HepG2 (cell line): ENCODE data around the gene GIPC1. TPM values are rescaled to one million over a fixed set of nuclear protein-coding genes. Genes with fewer than 3 reads are reported as not detected.

Experiments used
- ATAC-seq: fragments of 200-7000 bp; cut with Tn5 transposase; 3 replicates; pipeline ENCODE4 v1.9.1; 2020; ENCODE audit warnings: mild to moderate bottlenecking, moderate library complexity
- BruUV-seq: library from RNA; stranded (reverse); fragments of 400-500 nt; replicated peaks from 2 replicates; lab custom pipeline; 2021; lab: Mats Ljungman, UMichigan
- CTCF ChIA-PET: fragments of 300-600 bp; formaldehyde crosslinking; extraction: SDS; loops from one replicate; lab custom pipeline; 2021; ENCODE audit warnings: low total read pairs, inconsistent platforms, low intra/inter-chr PET ratio; lab: Yijun Ruan, JAX
- POLR2A ChIA-PET: fragments of 350-600 bp; sonication (Branson Sonifier 250); formaldehyde crosslinking; loops from one replicate; lab custom pipeline; 2020; ENCODE audit warnings: antibody characterized with exemption, inconsistent platforms; lab: Yijun Ruan, JAX
- DNase-seq: peaks from one replicate; pipeline ENCODE4 v3.0.0-alpha.2; 2015; ENCODE audit warnings: low spot score
- FAIRE-seq: peaks from 3 replicates; lab custom pipeline; 2011; peaks lifted over from hg19 to GRCh38; lab: Jason Lieb, UNC
- H2AFZ ChIP-seq: one replicate; pipeline ENCODE4 v1.6.1; 2011; ENCODE audit warnings: low read length, inconsistent platforms
- H3K27ac ChIP-seq: fragments of 300-600 bp; 3 replicates; pipeline ENCODE4 v1.8.0; 2011; ENCODE audit warnings: mixed run types, mild to moderate bottlenecking, mixed read lengths, low read length, inconsistent platforms; ENCODE audit not compliant: insufficient read depth; ENCODE audit errors: extremely low read length
- H3K27me3 ChIP-seq, 2 experiments: fragments of 200-600 bp in 1 of 2; 2 replicates in 1 of 2; 3 replicates in 1 of 2; pipeline versions ENCODE4 v1.6.0 to v1.8.0; 2011; ENCODE audit warnings: low read length in 2 of 2, mild to moderate bottlenecking in 2 of 2, moderate library complexity in 2 of 2, inconsistent platforms in 1 of 2; ENCODE audit not compliant: insufficient read depth in 2 of 2, control insufficient read depth in 1 of 2
- H3K36me3 ChIP-seq, 2 experiments: fragments of 200-600 bp in 1 of 2; replicated peaks in 1 of 2; 2 replicates in 1 of 2; 3 replicates in 1 of 2; pipeline versions ENCODE4 v1.5.1 to v1.8.0; 2011; ENCODE audit warnings: low read length in 2 of 2, inconsistent platforms in 1 of 2; ENCODE audit not compliant: insufficient read depth in 2 of 2, control insufficient read depth in 1 of 2
- H3K4me1 ChIP-seq: 2 replicates; pipeline ENCODE4 v1.5.1; 2012; ENCODE audit warnings: low read length, inconsistent platforms; ENCODE audit not compliant: insufficient read depth
- H3K4me2 ChIP-seq: 2 replicates; pipeline ENCODE4 v1.6.0; 2011; ENCODE audit warnings: low read depth, low read length, inconsistent platforms
- H3K4me3 ChIP-seq, 3 experiments: fragments of 200-600 bp in 1 of 3; sonication (generic), shearing (Covaris generic) in 1 of 3; replicated peaks in 1 of 3; 2 replicates each; pipeline ENCODE4 v1.5.1; 2011 to 2016; ENCODE audit warnings: low read length in 3 of 3, inconsistent platforms in 2 of 3, low read depth in 2 of 3, mild to moderate bottlenecking in 2 of 3, control low read depth in 1 of 3, mixed read lengths in 1 of 3; ENCODE audit not compliant: insufficient read depth in 1 of 3
- H3K79me2 ChIP-seq: one replicate; pipeline ENCODE4 v1.6.1; 2011; ENCODE audit warnings: low read length, inconsistent platforms; ENCODE audit not compliant: insufficient read depth
- H3K9ac ChIP-seq: 2 replicates; pipeline ENCODE4 v1.6.0; 2011; ENCODE audit warnings: mild to moderate bottlenecking, low read depth, low read length, inconsistent platforms; ENCODE audit not compliant: insufficient read depth
- H3K9me3 ChIP-seq: 2 replicates; pipeline ENCODE4 v1.5.1; 2012; ENCODE audit warnings: mild to moderate bottlenecking, low read length
- H4K20me1 ChIP-seq: 2 replicates; pipeline ENCODE4 v1.6.0; 2011; ENCODE audit warnings: inconsistent platforms, mild to moderate bottlenecking, low read length, moderate library complexity; ENCODE audit not compliant: insufficient read depth
- BHLHE40 ChIP-seq: IDR thresholded peaks from 2 replicates; pipeline ENCODE4 v1.6.1; 2011; ENCODE audit warnings: low read length, improper control_type of control experiment
- DR1 ChIP-seq: sonication (generic); formaldehyde crosslinking; IDR thresholded peaks from 2 replicates; pipeline ENCODE4 v1.8.0; 2021; ENCODE audit warnings: mild to moderate bottlenecking, missing genetic modification reagents, inconsistent platforms
- ELF3 ChIP-seq: IDR thresholded peaks from 2 replicates; pipeline ENCODE4 v1.6.1; 2016; ENCODE audit warnings: missing genetic modification reagents, missing compliant biosample characterization
- ETV5 ChIP-seq: IDR thresholded peaks from 2 replicates; pipeline ENCODE4 v1.6.1; 2018; ENCODE audit warnings: missing biosample characterization, missing genetic modification reagents, inconsistent platforms, borderline replicate concordance
- HDAC1 ChIP-seq: sonication (generic); formaldehyde crosslinking; IDR thresholded peaks from 2 replicates; pipeline ENCODE4 v1.5.1; 2020; ENCODE audit warnings: mild to moderate bottlenecking, missing genetic modification reagents
- HES4 ChIP-seq: sonication (generic); formaldehyde crosslinking; IDR thresholded peaks from 2 replicates; pipeline ENCODE4 v1.9.0; 2021; ENCODE audit warnings: mild to moderate bottlenecking, missing genetic modification reagents, borderline replicate concordance
- HNRNPLL ChIP-seq: fragments of 200-400 bp; formaldehyde crosslinking; IDR thresholded peaks from 2 replicates; pipeline ENCODE4 v1.6.1; 2017; ENCODE audit warnings: mild to moderate bottlenecking, low read depth, low read length; ENCODE audit not compliant: poor library complexity, severe bottlenecking
- NCOA1 ChIP-seq: sonication (generic); formaldehyde crosslinking; IDR thresholded peaks from 2 replicates; pipeline ENCODE4 v1.9.0; 2021; ENCODE audit warnings: missing genetic modification reagents
- SMC3 ChIP-seq: IDR thresholded peaks from 2 replicates; pipeline ENCODE4 v1.6.1; 2011; ENCODE audit warnings: low read length, improper control_type of control experiment
- YEATS4 ChIP-seq: sonication (generic); formaldehyde crosslinking; IDR thresholded peaks from 2 replicates; pipeline ENCODE4 v1.4.0; 2020; ENCODE audit warnings: missing genetic modification reagents, borderline replicate concordance
- ZFP41 ChIP-seq: sonication (generic); formaldehyde crosslinking; IDR thresholded peaks from 2 replicates; pipeline ENCODE4 v1.4.0; 2020; ENCODE audit warnings: mild to moderate bottlenecking, missing genetic modification reagents, borderline replicate concordance
- ZFY ChIP-seq: sonication (generic); formaldehyde crosslinking; IDR thresholded peaks from 2 replicates; pipeline ENCODE4 v1.4.0; 2020; ENCODE audit warnings: missing genetic modification reagents
- ZNF230 ChIP-seq: sonication (generic); formaldehyde crosslinking; IDR thresholded peaks from 2 replicates; pipeline ENCODE4 v1.4.0; 2020; ENCODE audit warnings: mild to moderate bottlenecking, missing genetic modification reagents
- ZNF317 ChIP-seq: sonication (generic); formaldehyde crosslinking; IDR thresholded peaks from 2 replicates; pipeline ENCODE4 v1.5.0; 2020; ENCODE audit warnings: mild to moderate bottlenecking, missing genetic modification reagents
- ZNF605 ChIP-seq: sonication (generic); formaldehyde crosslinking; IDR thresholded peaks from 2 replicates; pipeline ENCODE4 v1.8.0; 2022; ENCODE audit warnings: mild to moderate bottlenecking, missing genetic modification reagents
- ZNF652 ChIP-seq: IDR thresholded peaks from 2 replicates; pipeline ENCODE4 v1.6.1; 2016; ENCODE audit warnings: low read depth, borderline replicate concordance
- ZNF839 ChIP-seq: sonication (generic); formaldehyde crosslinking; IDR thresholded peaks from 2 replicates; pipeline ENCODE4 v1.4.0; 2020; ENCODE audit warnings: missing genetic modification reagents, mild to moderate bottlenecking, borderline replicate concordance
- WGBS: methylation state at CpG from one replicate; pipeline ENCODE4 v1.1.6; 2017; ENCODE audit warnings: low lambda C conversion rate; 5-methylcytosine and 5-hydroxymethylcytosine counted together
- in situ Hi-C: cut with HindIII; loops from 2 replicates; pipeline ENCODE4 v1.10.0; 2017; ENCODE audit warnings: low pct_unique_long_range_greater_than_20kb; ENCODE audit not compliant: extremely low pct_ligation_motif_present
- intact Hi-C: fragments of 100-400 bp; cut with micrococcal nuclease; formaldehyde crosslinking; loops from one replicate; pipeline ENCODE4 v1.10.0; 2022; ENCODE audit not compliant: unreplicated experiment
- polyA plus RNA-seq, 8 experiments: library from polyadenylated mRNA; depleted of rRNA in 3 of 8; stranded (reverse) in 7 of 8; unstranded in 1 of 8; fragments of >200 nt; fragmentation: Illumina TruSeq in 4 of 8; extraction: Trizol in 4 of 8; gene quantifications; 2 replicates each; pipeline versions ENCODE4 v1.2.1 to v1.2.3, GENCODE V29; 2011 to 2016; ENCODE audit warnings: low read depth in 4 of 8, missing spikeins in 1 of 8, mixed read lengths in 1 of 8; ENCODE audit not compliant: insufficient read depth in 1 of 8
- total RNA-seq, 5 experiments: library from RNA; depleted of rRNA; stranded (reverse); fragments of >200 nt; fragmentation: Illumina TruSeq; extraction: Trizol; gene quantifications; 2 replicates each; pipeline ENCODE4 v1.2.3, GENCODE V29; 2016; ENCODE audit warnings: low read depth in 1 of 5
- TF ChIP-seq, protein P1 (sequence below): sonication (generic); formaldehyde crosslinking; IDR thresholded peaks from 2 replicates; pipeline ENCODE4 v1.8.0; 2022; ENCODE audit warnings: missing genetic modification reagents, mild to moderate bottlenecking, inconsistent platforms, borderline replicate concordance
- TF ChIP-seq, protein P2 (sequence below): sonication (generic); formaldehyde crosslinking; IDR thresholded peaks from 2 replicates; pipeline ENCODE4 v1.5.1; 2020; ENCODE audit warnings: mild to moderate bottlenecking, missing genetic modification reagents, moderate library complexity

The GIPC1 gene
- total and polyA plus RNA-seq, 2 of the 13 experiments (the other 11 are each of a cell fraction or from before 2014, with no cell fraction given), result 27.1 to 48.1 TPM

DNA sequence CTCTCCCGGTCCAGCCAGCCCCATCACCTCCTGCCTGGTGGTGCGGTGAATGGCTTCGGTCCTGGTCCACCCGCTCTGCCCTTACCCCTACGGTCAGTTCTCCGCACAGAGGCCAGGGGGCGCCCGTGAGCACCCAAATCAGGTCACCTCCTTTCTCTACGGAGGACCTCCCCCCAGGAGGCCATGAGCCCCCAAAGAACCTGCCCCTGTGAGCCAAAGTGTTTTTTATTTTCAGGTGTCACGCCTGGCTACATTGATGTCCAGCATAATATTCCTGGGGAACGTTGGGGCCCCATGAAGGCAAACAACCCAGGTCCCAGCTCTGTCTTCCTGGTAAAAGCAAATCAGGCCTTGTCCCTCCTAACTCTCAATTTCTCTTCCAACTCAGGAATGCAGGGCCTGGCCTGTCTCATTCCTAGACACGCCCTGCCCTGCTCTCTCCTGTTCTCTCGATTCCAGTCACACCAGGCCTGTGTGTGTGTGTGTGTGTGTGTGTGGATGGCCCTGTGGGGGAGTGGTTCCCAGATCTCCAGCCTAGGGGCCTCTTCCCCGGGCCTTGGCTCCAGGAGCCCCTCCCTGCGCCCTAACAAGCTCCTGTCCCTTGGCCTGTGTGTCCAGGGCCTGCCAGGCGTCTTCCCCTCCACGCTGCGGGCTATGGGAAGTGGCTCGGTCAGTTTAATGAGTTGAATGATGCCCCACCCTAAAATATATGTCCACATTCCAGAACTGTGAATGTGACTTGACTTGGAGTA lies 9.7 kb upstream of the GIPC1 start:
- no peaks in the 10 kb centered on the region for H3K79me2 ChIP-seq
- no peak for FAIRE-seq
- ChIA-PET CTCF (interaction anchor here (0.7 to 1.3 kb wide), 3 partner anchors 46 to 67 kb away, joined by 3 to 6 read pairs (median 5); no protein-coding TSS in a partner anchor), POLR2A (interaction anchor here (0.9 to 3.5 kb wide), 4 partner anchors 8 to 369 kb away, joined by 3 to 41 read pairs (median 4); partner anchors contain the start of genes ASF1B and DNAJB1)
- H3K36me3 ChIP-seq, result no peaks in the 10 kb centered on the region
- H3K4me3 ChIP-seq, result peak overlapping the region; percentile 43 to 66 (median 50)
- intact Hi-C loops, result no loop called here
- BruUV-seq, result no TSS peak
- H3K9ac ChIP-seq, result peak overlapping the region; percentile 64
- peak; percentile 64 for DNase-seq
- no peaks in the 10 kb centered on the region for H3K27me3 ChIP-seq
- peak overlapping the region; percentile 65 for H2AFZ ChIP-seq
- no peaks in the 10 kb centered on the region for H4K20me1 ChIP-seq
- peak overlapping the region; percentile 41 for H3K27ac ChIP-seq
- no peaks in the 10 kb centered on the region for H3K9me3 ChIP-seq
- peaks cover 84% of the 10 kb centered on the region for H3K4me1 ChIP-seq
- in situ Hi-C loops, result no loop called here
- ATAC-seq, result peak; percentile 83
- 2% methylated on average over 12 of the region's 19 CpGs for WGBS
- H3K4me2 ChIP-seq, result peak overlapping the region; percentile 96
- TF ChIP-seq HDAC1 (CRISPR knock-in tag), result peak; percentile 38; the same call in 1 of the 2 replicates
- TF ChIP-seq, protein P1, sequence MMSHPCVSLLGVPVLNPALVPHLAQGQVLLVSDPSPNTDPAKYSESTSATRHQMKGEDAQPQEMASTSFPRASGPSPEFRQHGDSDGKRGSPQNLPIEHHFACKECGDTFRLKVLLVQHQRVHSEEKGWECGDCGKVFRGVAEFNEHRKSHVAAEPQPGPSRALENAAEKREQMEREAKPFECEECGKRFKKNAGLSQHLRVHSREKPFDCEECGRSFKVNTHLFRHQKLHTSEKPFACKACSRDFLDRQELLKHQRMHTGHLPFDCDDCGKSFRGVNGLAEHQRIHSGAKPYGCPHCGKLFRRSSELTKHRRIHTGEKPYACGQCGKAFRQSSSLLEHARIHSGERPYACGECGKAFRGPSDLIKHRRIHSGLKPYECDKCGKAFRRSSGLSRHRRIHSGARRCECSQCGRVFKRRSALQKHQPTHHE (CRISPR knock-in tag), result 0 out of 2 replicates have a peak, but pooled peaks have one; percentile 35
- no peak for TF ChIP-seq NCOA1 (CRISPR knock-in tag)
- no peak for TF ChIP-seq YEATS4 (CRISPR knock-in tag)
- TF ChIP-seq ZNF652, result no peak
- TF ChIP-seq, protein P2, sequence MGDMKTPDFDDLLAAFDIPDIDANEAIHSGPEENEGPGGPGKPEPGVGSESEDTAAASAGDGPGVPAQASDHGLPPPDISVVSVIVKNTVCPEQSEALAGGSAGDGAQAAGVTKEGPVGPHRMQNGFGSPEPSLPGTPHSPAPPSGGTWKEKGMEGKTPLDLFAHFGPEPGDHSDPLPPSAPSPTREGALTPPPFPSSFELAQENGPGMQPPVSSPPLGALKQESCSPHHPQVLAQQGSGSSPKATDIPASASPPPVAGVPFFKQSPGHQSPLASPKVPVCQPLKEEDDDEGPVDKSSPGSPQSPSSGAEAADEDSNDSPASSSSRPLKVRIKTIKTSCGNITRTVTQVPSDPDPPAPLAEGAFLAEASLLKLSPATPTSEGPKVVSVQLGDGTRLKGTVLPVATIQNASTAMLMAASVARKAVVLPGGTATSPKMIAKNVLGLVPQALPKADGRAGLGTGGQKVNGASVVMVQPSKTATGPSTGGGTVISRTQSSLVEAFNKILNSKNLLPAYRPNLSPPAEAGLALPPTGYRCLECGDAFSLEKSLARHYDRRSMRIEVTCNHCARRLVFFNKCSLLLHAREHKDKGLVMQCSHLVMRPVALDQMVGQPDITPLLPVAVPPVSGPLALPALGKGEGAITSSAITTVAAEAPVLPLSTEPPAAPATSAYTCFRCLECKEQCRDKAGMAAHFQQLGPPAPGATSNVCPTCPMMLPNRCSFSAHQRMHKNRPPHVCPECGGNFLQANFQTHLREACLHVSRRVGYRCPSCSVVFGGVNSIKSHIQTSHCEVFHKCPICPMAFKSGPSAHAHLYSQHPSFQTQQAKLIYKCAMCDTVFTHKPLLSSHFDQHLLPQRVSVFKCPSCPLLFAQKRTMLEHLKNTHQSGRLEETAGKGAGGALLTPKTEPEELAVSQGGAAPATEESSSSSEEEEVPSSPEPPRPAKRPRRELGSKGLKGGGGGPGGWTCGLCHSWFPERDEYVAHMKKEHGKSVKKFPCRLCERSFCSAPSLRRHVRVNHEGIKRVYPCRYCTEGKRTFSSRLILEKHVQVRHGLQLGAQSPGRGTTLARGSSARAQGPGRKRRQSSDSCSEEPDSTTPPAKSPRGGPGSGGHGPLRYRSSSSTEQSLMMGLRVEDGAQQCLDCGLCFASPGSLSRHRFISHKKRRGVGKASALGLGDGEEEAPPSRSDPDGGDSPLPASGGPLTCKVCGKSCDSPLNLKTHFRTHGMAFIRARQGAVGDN, result peak; percentile 55
- TF ChIP-seq ZNF230 (CRISPR knock-in tag), result no peak
- TF ChIP-seq ZFP41, result no peak
- TF ChIP-seq DR1 (CRISPR knock-in tag), result 0 out of 2 replicates have a peak, but pooled peaks have one; percentile 34
- no peak for TF ChIP-seq ELF3 (CRISPR knock-in tag)
- peak; percentile 48; the same call in 1 of the 2 replicates for TF ChIP-seq ZFY (CRISPR knock-in tag)
- TF ChIP-seq HNRNPLL, result peak; percentile 42
- TF ChIP-seq ETV5 (CRISPR knock-in tag), result 0 out of 2 replicates have a peak, but pooled peaks have one; percentile 10
- no peak for TF ChIP-seq ZNF839 (CRISPR knock-in tag)
- no peak for TF ChIP-seq ZNF317 (CRISPR knock-in tag)
- peak; percentile 51 for TF ChIP-seq SMC3
- 0 out of 2 replicates have a peak, but pooled peaks have one; percentile 30 for TF ChIP-seq HES4 (CRISPR knock-in tag)
- no peak for TF ChIP-seq BHLHE40
- TF ChIP-seq ZNF605, result 0 out of 2 replicates have a peak, but pooled peaks have one; percentile 57
